Retinal pigment epithelial cell (primary cell): ENCODE results near the gene KPRP.

Experiments used
- DNase-seq: peaks from one replicate; pipeline ENCODE4 v3.0.0-alpha.2; 2010; ENCODE audit warnings: low read depth
- H3K4me3 ChIP-seq: 2 replicates; pipeline ENCODE4 v1.5.1; 2011; ENCODE audit warnings: mild to moderate bottlenecking, low read length, control low read depth, moderate library complexity
- TF ChIP-seq, protein P1 (sequence below): conservative IDR thresholded peaks from 2 replicates; pipeline ENCODE4 v1.5.1; 2011; ENCODE audit warnings: low read depth, low read length, control low read depth, inconsistent platforms

KPRP gene

DNA sequence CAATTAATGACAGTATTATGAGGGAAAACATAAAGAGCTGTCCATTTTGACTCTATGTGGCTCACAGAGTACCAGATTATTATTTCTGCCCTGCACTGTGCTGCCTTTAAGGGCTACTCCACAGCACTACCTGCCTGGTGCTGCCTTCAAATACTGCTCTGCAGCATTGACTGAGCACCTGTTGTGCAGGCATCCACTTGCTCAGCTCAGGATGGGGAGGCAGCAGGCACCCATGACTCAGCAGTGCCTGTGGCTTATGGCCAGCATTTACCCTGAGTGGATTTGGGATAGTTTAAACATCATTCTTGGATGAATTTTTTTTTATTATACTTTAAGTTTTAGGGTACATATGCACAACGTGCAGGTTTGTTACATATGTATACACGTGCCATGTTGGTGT is 953 bp upstream of the KPRP start:
- no peak for DNase-seq
- H3K4me3 ChIP-seq = no peak overlapping the region
- TF ChIP-seq, protein P1, sequence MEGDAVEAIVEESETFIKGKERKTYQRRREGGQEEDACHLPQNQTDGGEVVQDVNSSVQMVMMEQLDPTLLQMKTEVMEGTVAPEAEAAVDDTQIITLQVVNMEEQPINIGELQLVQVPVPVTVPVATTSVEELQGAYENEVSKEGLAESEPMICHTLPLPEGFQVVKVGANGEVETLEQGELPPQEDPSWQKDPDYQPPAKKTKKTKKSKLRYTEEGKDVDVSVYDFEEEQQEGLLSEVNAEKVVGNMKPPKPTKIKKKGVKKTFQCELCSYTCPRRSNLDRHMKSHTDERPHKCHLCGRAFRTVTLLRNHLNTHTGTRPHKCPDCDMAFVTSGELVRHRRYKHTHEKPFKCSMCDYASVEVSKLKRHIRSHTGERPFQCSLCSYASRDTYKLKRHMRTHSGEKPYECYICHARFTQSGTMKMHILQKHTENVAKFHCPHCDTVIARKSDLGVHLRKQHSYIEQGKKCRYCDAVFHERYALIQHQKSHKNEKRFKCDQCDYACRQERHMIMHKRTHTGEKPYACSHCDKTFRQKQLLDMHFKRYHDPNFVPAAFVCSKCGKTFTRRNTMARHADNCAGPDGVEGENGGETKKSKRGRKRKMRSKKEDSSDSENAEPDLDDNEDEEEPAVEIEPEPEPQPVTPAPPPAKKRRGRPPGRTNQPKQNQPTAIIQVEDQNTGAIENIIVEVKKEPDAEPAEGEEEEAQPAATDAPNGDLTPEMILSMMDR = no peak

DNA sequence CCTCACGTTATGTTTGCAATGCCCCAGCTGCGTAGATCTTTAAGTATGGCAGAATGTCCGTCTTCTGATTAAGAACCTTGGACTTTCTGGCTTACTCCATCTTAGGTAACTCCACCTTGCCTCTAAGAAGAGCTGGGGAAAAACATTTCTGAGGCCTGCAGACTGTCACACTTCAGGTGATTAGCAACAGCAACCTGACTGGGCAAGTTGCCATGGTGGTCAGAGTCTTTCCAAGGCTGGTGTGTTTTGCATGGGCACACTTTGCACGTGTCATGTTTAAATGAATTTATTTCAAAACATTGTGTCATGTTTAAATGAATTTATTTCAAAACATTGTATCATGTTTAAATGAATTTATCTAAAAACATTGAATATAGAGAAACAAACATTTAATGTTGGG is 811 bp downstream of the KPRP start:
- TF ChIP-seq, protein P1 = no peak

DNA sequence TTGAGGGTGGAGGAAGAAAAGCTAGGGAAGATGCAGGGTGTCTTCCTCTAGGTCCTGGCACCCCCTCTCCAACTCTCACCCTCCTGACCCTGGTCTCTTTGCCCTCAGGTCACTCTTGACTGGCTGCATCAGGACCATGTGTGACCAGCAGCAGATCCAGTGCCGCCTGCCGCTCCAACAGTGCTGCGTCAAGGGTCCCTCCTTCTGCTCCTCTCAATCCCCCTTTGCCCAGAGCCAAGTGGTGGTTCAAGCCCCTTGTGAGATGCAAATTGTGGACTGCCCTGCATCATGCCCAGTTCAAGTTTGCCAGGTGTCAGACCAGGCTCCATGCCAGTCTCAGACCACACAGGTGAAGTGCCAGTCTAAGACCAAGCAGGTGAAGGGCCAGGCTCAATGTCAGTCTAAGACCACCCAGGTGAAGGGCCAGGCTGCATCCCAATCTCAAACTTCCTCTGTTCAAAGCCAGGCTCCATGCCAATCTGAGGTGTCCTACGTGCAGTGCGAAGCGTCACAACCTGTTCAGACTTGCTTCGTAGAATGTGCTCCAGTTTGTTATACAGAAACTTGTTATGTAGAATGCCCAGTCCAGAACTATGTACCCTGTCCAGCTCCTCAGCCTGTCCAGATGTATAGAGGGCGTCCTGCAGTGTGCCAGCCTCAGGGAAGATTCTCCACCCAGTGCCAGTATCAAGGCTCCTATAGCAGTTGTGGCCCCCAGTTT is 1.8 kb downstream of the KPRP start:
- TF ChIP-seq, protein P1 = no peak
- H3K4me3 ChIP-seq = no peak overlapping the region
- DNase-seq = no peak

More for the DNA sequence above, 811 bp downstream of the KPRP start:
- DNase-seq = no peak
- H3K4me3 ChIP-seq = no peak overlapping the region

DNA sequence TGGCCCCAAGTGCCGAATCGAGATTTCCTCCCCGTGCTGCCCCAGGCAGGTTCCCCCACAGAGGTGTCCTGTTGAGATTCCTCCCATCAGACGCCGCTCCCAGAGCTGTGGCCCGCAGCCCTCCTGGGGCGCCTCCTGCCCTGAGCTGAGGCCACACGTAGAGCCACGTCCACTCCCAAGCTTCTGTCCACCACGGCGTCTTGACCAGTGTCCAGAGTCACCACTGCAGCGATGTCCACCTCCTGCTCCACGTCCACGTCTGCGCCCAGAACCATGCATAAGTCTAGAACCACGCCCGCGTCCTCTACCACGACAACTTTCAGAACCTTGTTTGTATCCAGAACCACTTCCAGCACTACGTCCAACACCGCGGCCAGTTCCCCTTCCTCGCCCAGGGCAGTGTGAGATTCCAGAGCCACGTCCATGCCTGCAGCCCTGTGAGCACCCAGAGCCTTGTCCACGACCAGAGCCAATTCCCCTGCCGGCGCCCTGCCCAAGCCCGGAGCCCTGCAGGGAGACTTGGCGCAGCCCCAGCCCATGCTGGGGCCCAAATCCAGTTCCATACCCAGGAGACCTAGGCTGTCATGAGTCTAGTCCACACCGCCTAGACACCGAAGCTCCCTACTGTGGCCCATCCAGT is 2.8 kb downstream of the KPRP start:
- no peak overlapping the region for H3K4me3 ChIP-seq
- TF ChIP-seq, protein P1 = no peak
- no peak for DNase-seq

DNA sequence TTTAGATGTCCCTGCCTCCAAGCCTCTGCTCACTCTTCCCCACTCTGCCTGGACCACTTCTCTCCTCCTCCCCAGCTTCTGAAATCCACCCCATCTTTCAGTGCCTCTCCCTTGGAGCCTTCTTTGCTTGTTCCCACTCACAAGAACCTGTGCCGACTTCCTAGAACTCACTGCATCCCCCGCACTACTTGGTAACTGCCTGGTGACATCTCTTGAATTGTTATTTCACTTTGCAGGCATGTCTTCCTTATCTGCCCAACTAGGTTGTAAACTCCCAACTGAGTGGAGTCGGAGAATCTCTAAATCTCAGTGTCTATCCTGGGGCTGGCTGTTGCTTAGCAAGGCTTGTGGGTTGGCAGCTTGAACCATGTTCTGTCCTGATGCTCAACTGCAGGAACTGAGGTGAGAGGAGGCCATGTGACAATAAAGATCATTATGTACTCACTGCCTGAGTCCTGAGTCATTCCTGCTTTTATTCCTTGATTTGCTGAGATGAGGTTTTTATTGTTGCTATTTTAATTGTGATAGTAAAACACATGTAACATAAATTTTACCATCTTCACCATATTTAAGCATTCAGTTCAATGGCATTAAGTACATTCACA is 3.9 kb downstream of the KPRP start:
- TF ChIP-seq, protein P1 = no peak
- DNase-seq = no peak
- H3K4me3 ChIP-seq = no peak overlapping the region

DNA sequence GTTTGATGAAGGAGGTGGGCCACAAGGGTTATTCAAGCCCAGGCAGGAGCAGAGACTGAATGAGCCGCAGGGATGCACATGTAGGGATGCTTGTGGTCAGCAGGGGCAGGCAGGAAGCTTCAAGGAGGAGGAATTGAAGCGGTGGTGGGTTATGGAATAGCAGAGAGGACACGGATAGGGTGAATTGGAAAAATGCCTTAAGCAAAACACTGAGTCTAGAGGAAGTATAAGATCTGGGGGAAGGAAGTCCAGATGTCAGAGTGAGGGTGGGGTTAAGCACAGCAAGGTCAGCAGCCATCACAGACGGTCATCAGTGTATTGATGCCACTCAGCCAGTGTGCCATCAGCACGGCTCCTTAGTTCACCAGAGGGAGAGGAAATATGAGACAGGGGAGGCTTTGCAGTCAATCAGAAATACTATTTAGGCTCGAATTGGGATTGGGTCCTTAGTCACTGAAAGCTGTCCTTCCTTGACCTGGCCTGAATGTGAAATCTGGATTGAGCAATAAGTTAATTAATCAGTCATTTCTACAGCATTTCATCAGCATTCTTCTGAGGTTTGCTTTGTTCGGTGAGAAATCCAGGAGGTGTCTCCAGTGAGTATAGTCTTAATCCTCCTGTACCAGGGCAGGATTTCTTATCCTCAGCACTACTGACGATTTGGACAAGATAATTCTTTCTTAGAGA is 11.2 kb downstream of the KPRP start:
- TF ChIP-seq, protein P1 = no peak
- H3K4me3 ChIP-seq = no peak overlapping the region
- DNase-seq = no peak
